ENCODE results near the gene ZBTB34. TPM values are rescaled to one million over a fixed set of nuclear protein-coding genes. Genes with fewer than 3 reads are reported as not detected.

The ZBTB34 gene
- total RNA-seq, 1 donor = 7.6 TPM

GRCh38 chr9:126880947-126881332, 20.5 kb downstream of the ZBTB34 start:
- TF ChIP-seq CTCF (IDR thresholded peaks at IDR 0.05; ENCODE audit: extremely low read depth, low read depth, low read length) = no peak
- Histone ChIP-seq H4K20me1 (ENCODE audit: insufficient read depth, low read length) (peaks cover 14% of the 10 kb centered on the region), H3K36me3 (ENCODE audit: insufficient read depth, low read length) (peaks cover 29% of the 10 kb centered on the region), H3K79me2 (ENCODE audit: insufficient read depth, low read length) (peaks cover 58% of the 10 kb centered on the region), H3K4me3 (ENCODE audit: insufficient read depth, low read length) (no peak overlapping the region), H3K4me1 (ENCODE audit: insufficient read depth, low read length) (no peaks in the 10 kb centered on the region), H3K27me3 (ENCODE audit: insufficient read depth, low read length) (no peaks in the 10 kb centered on the region), H3K4me2 (ENCODE audit: insufficient read depth, low read length) (no peak overlapping the region), H2AFZ (ENCODE audit: low read length) (no peak overlapping the region), H3K9me3 (ENCODE audit: low read depth, low read length) (no peaks in the 10 kb centered on the region), H3K27ac (ENCODE audit: low read depth, low read length) (no peak overlapping the region)
- DNase-seq (ENCODE audit: insufficient read length, low spot score, missing footprints) = peak; percentile 82

GRCh38 chr9:126882746-126883145, 22.3 kb downstream of the ZBTB34 start:
- no peaks in the 10 kb centered on the region for H3K4me1 ChIP-seq (ENCODE audit: insufficient read depth, low read length)
- H3K79me2 ChIP-seq (ENCODE audit: insufficient read depth, low read length) = peaks cover 44% of the 10 kb centered on the region
- TF ChIP-seq CTCF (IDR thresholded peaks at IDR 0.05; ENCODE audit: extremely low read depth, low read depth, low read length) = no peak
- no peak overlapping the region for H3K27ac ChIP-seq (ENCODE audit: low read depth, low read length)
- H2AFZ ChIP-seq (ENCODE audit: low read length) = no peak overlapping the region
- DNase-seq (ENCODE audit: insufficient read length, low spot score, missing footprints) = no peak
- no peaks in the 10 kb centered on the region for H3K27me3 ChIP-seq (ENCODE audit: insufficient read depth, low read length)
- H3K36me3 ChIP-seq (ENCODE audit: insufficient read depth, low read length) = peaks cover 29% of the 10 kb centered on the region
- H3K9me3 ChIP-seq (ENCODE audit: low read depth, low read length) = no peaks in the 10 kb centered on the region
- no peak overlapping the region for H3K4me3 ChIP-seq (ENCODE audit: insufficient read depth, low read length)
- H3K4me2 ChIP-seq (ENCODE audit: insufficient read depth, low read length) = no peak overlapping the region
- H4K20me1 ChIP-seq (ENCODE audit: insufficient read depth, low read length) = peaks cover 14% of the 10 kb centered on the region

- no peak overlapping the region for H3K27ac ChIP-seq (ENCODE audit: low read depth, low read length)
- H3K36me3 ChIP-seq (ENCODE audit: insufficient read depth, low read length) = peaks cover 29% of the 10 kb centered on the region
- H3K4me1 ChIP-seq (ENCODE audit: insufficient read depth, low read length) = no peaks in the 10 kb centered on the region
- no peak overlapping the region for H2AFZ ChIP-seq (ENCODE audit: low read length)
- peaks cover 14% of the 10 kb centered on the region for H4K20me1 ChIP-seq (ENCODE audit: insufficient read depth, low read length)
- no peaks in the 10 kb centered on the region for H3K27me3 ChIP-seq (ENCODE audit: insufficient read depth, low read length)
- no peak for DNase-seq (ENCODE audit: insufficient read length, low spot score, missing footprints)
- no peak overlapping the region for H3K4me3 ChIP-seq (ENCODE audit: insufficient read depth, low read length)
- H3K9me3 ChIP-seq (ENCODE audit: low read depth, low read length) = no peaks in the 10 kb centered on the region
- peaks cover 41% of the 10 kb centered on the region for H3K79me2 ChIP-seq (ENCODE audit: insufficient read depth, low read length)
- no peak overlapping the region for H3K4me2 ChIP-seq (ENCODE audit: insufficient read depth, low read length)
- TF ChIP-seq CTCF (IDR thresholded peaks at IDR 0.05; ENCODE audit: extremely low read depth, low read depth, low read length) = no peak
These were observed 23.2 kb downstream of the ZBTB34 start for GRCh38 chr9:126883636-126884035.

GRCh38 chr9:126885131-126885641, 24.7 kb downstream of the ZBTB34 start:
- peaks cover 18% of the 10 kb centered on the region for H3K36me3 ChIP-seq (ENCODE audit: insufficient read depth, low read length)
- peaks cover 9% of the 10 kb centered on the region for H4K20me1 ChIP-seq (ENCODE audit: insufficient read depth, low read length)
- H3K79me2 ChIP-seq (ENCODE audit: insufficient read depth, low read length) = peaks cover 31% of the 10 kb centered on the region
- no peak for DNase-seq (ENCODE audit: insufficient read length, low spot score, missing footprints)
- no peak overlapping the region for H2AFZ ChIP-seq (ENCODE audit: low read length)
- no peaks in the 10 kb centered on the region for H3K4me1 ChIP-seq (ENCODE audit: insufficient read depth, low read length)
- TF ChIP-seq CTCF (IDR thresholded peaks at IDR 0.05; ENCODE audit: extremely low read depth, low read depth, low read length) = no peak
- H3K27ac ChIP-seq (ENCODE audit: low read depth, low read length) = no peak overlapping the region
- H3K9me3 ChIP-seq (ENCODE audit: low read depth, low read length) = no peaks in the 10 kb centered on the region
- no peak overlapping the region for H3K4me3 ChIP-seq (ENCODE audit: insufficient read depth, low read length)
- no peaks in the 10 kb centered on the region for H3K27me3 ChIP-seq (ENCODE audit: insufficient read depth, low read length)
- no peak overlapping the region for H3K4me2 ChIP-seq (ENCODE audit: insufficient read depth, low read length)
